Bronchus fibroblast of lung (primary cell): ENCODE measurements around the gene TAS2R19. TPM values are rescaled to one million over a fixed set of nuclear protein-coding genes. Genes with fewer than 3 reads are reported as not detected.

Experiments used
- total RNA-seq: library from RNA; depleted of rRNA; stranded (reverse); fragments of >200 nt; gene quantifications from 2 replicates; pipeline ENCODE4 v1.2.3, GENCODE V29; 2015

The TAS2R19 gene, protein sequence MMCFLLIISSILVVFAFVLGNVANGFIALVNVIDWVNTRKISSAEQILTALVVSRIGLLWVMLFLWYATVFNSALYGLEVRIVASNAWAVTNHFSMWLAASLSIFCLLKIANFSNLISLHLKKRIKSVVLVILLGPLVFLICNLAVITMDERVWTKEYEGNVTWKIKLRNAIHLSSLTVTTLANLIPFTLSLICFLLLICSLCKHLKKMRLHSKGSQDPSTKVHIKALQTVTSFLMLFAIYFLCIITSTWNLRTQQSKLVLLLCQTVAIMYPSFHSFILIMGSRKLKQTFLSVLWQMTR
- 0.30 TPM in 1 of 2 replicates, not detected in the other for total RNA-seq

DNA sequence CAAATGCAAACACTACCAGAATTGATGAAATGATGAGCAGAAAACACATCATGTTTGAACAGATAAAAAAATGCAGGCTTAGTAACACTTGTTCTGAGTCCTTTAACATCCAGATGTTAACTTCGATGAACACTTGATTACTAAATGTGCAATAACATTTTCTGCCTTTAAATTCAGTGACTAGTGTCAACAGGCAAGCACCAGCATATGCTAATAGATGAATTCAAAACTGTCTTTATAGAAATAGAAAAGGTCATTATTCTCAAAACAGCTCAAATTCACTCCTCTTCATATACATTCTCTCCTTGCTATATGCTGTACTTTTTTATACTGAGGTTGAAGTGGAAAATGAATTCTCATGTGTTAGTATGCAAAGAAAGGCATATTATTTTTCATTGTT lies at the start of gene TAS2R19:
Gene TAS2R19, minus strand, starts transcription at position 101 of the 400 bp plus-strand sequence. Its CDS starts 49 bp downstream, at position 52.

GRCh38 chr12:11062194-11062593 lies 39.8 kb upstream of the TAS2R19 start, which contains the start of gene TAS2R46:
Gene TAS2R46, minus strand, starts transcription at chr12:11062294. Its CDS starts 0 bp downstream, at chr12:11062294.

GRCh38 chr12:11031307-11031706 lies 8.9 kb upstream of the TAS2R19 start, which contains the start of gene TAS2R31:
Gene TAS2R31, minus strand, starts transcription at chr12:11031407. Its CDS starts 72 bp downstream, at chr12:11031335.

DNA sequence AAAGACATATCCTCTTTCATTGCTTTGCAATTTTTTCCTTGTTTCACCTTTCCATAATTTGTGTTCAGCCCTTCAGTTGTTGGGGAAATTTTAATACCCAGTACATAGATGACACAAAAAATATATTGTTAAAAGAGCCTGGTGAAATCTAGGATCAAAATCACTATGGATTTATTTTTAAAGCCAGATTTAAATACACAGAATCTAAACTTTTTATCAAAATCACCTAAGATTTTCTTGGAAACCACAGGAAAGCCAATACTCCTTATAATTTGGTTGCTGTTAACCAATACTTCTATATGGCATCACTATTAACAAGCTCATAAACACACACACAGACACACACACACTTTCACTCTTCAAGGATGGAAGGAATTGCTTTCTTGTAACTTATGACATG lies 24.2 kb downstream of the TAS2R19 start, which contains the start of gene TAS2R20:
Gene TAS2R20, minus strand, starts transcription at position 101 of the 400 bp plus-strand sequence. CDS start 429 bp downstream, outside the sequence.

DNA sequence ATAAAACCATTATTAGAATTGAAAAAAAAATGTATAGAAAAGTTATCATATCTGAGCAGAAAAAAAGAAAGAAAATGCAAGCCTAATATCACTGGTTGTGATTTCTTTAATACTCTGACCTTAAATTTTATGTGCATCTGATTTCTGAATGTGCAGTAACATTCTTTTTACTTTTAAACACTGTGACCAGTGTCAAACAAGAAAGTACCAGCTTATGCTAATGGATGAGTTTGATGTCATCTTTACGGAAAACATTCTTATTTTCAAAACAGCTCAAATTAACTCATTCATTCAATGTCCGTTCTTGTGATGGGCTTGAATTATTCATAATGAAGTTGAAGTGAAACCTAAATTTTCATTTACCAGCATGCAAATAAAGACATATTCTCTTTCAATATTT lies 35.6 kb downstream of the TAS2R19 start, which contains the start of gene TAS2R50:
Gene TAS2R50, minus strand, starts transcription at position 101 of the 400 bp plus-strand sequence. Its CDS starts 52 bp downstream, at position 49.

Other genes starting within 250 kb of the TAS2R19 start
- gene TAS2R7, start 220.0 kb downstream of the TAS2R19 start, total RNA-seq = not detected in 2 replicates
- gene TAS2R8, start 215.3 kb downstream of the TAS2R19 start, total RNA-seq = not detected in 2 replicates
- not detected in 2 replicates for gene TAS2R9, start 212.5 kb downstream of the TAS2R19 start, total RNA-seq
- 0.67 TPM in 1 of 2 replicates, not detected in the other for gene TAS2R10, start 196.3 kb downstream of the TAS2R19 start, total RNA-seq
- 0.34 and 1.3 TPM in 2 replicates for gene PRR4, start 173.1 kb downstream of the TAS2R19 start, total RNA-seq
- 8.8 and 9.2 TPM in 2 replicates for gene PRH1, start 138.4 kb downstream of the TAS2R19 start, total RNA-seq
- gene TAS2R13, start 113.1 kb downstream of the TAS2R19 start, total RNA-seq = 0.15 and 0.17 TPM in 2 replicates
- 0.30 TPM in 1 of 2 replicates, not detected in the other for gene PRH2, start 93.4 kb downstream of the TAS2R19 start, total RNA-seq
- 0.15 and 1.0 TPM in 2 replicates for gene TAS2R14, start 83.4 kb downstream of the TAS2R19 start, total RNA-seq
- gene TAS2R50, start 35.7 kb downstream of the TAS2R19 start, total RNA-seq = not detected in 2 replicates
- gene TAS2R20, start 24.3 kb downstream of the TAS2R19 start, total RNA-seq = under 0.01 TPM in 1 of 2 replicates, not detected in the other
- 0.15 and 0.17 TPM in 2 replicates for gene TAS2R31, start 8.8 kb upstream of the TAS2R19 start, total RNA-seq
- gene TAS2R46, start 39.7 kb upstream of the TAS2R19 start, total RNA-seq = not detected in 2 replicates
- 0.15 TPM in 1 of 2 replicates, not detected in the other for gene TAS2R43, start 69.7 kb upstream of the TAS2R19 start, total RNA-seq
- under 0.01 TPM in 1 of 2 replicates, not detected in the other for gene TAS2R30, start 112.0 kb upstream of the TAS2R19 start, total RNA-seq
- 5.5 and 5.7 TPM in 2 replicates for gene SMIM10L1, start 148.6 kb upstream of the TAS2R19 start, total RNA-seq
- gene TAS2R42, start 164.3 kb upstream of the TAS2R19 start, total RNA-seq = not detected in 2 replicates
- gene PRB3, start 247.1 kb upstream of the TAS2R19 start, total RNA-seq = not detected in 2 replicates